Measurements from ENCODE around the gene SS18L1. TPM values are rescaled to one million over a fixed set of nuclear protein-coding genes. Genes with fewer than 3 reads are reported as not detected.

SS18L1 gene
- total and polyA plus RNA-seq, 10 of the 15 experiments (the other 5 are each of a cell fraction or from before 2014, with no cell fraction given): 1.8 to 20.0 (median 6.6) TPM

DNA sequence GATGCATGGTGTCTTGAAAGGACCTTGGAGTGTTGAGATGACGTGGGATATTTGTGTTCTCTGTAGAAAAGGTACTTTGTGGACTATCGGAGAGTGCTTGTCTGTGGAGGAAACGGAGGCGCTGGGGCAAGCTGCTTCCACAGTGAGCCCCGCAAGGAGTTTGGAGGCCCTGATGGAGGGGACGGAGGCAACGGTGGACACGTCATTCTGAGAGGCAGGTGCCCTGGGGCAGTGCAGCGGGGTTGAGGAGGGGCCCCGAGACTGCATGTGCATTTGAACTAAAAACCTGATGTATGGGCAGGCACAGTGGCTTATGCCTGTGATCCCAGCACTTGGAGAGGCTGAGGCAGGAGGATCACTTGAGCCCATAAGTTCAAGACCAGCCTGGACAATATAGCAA, 52.2 kb downstream of the SS18L1 start:
- in situ Hi-C loops (cut with MboI): no loop called here
- DNase-seq (ENCODE audit: low read depth, low spot score) (no peak), ATAC-seq (no peak), FAIRE-seq (no peak)
- Histone ChIP-seq H4K20me1 (ENCODE audit: control insufficient read depth, insufficient read depth) (no peaks in the 10 kb centered on the region), H3K27ac (ENCODE audit: control insufficient read depth, insufficient read depth) (no peak overlapping the region), H2AFZ (ENCODE audit: control insufficient read depth, low read depth, low read length) (no peak overlapping the region), H3K4me1 (ENCODE audit: control insufficient read depth, insufficient read depth, low read length) (peaks cover 8% of the 10 kb centered on the region), H3K27me3 (replicated peaks in 1 of 2; ENCODE audit: control insufficient read depth in 2 of 2, insufficient read depth in 2 of 2, low read length in 1 of 2) (no peaks in the 10 kb centered on the region), H3K9ac (ENCODE audit: control insufficient read depth, insufficient read depth, low read length) (no peak overlapping the region), H3K4me2 (ENCODE audit: control insufficient read depth, insufficient read depth) (no peak overlapping the region), H3K36me3 (ENCODE audit: control insufficient read depth in 2 of 2, insufficient read depth in 2 of 2, low read length in 1 of 2) (peaks cover 15 to 21% of the 10 kb centered on the region in 2 experiments; a peak in 3 of 4 replicates), H3K4me3 (no peak overlapping the region), H3K9me3 (replicated peaks; ENCODE audit: control insufficient read depth, insufficient read depth, low read length) (no peaks in the 10 kb centered on the region), H3K79me2 (ENCODE audit: control insufficient read depth, insufficient read depth, low read length) (no peaks in the 10 kb centered on the region)
- intact Hi-C loops (cut with micrococcal nuclease; ENCODE audit: unreplicated experiment): no loop called here
- CTCF ChIA-PET: interaction anchor here (0.6 kb wide), 1 partner anchor 95 kb away, joined by 5 read pairs; no protein-coding TSS in a partner anchor
- RAD21 ChIA-PET (ENCODE audit: unreplicated experiment): no interaction called here
- SMC1A ChIA-PET (ENCODE audit: uncharacterized antibody, unreplicated experiment): no interaction called here
- over 99% methylated on average over 8 of the region's 10 CpGs for WGBS (ENCODE audit: insufficient coverage, insufficient replicate concordance, low lambda C conversion rate, missing lambda C conversion rate)
- no TSS peak for BruUV-seq (replicated peaks)
- TF ChIP-seq, protein P1, sequence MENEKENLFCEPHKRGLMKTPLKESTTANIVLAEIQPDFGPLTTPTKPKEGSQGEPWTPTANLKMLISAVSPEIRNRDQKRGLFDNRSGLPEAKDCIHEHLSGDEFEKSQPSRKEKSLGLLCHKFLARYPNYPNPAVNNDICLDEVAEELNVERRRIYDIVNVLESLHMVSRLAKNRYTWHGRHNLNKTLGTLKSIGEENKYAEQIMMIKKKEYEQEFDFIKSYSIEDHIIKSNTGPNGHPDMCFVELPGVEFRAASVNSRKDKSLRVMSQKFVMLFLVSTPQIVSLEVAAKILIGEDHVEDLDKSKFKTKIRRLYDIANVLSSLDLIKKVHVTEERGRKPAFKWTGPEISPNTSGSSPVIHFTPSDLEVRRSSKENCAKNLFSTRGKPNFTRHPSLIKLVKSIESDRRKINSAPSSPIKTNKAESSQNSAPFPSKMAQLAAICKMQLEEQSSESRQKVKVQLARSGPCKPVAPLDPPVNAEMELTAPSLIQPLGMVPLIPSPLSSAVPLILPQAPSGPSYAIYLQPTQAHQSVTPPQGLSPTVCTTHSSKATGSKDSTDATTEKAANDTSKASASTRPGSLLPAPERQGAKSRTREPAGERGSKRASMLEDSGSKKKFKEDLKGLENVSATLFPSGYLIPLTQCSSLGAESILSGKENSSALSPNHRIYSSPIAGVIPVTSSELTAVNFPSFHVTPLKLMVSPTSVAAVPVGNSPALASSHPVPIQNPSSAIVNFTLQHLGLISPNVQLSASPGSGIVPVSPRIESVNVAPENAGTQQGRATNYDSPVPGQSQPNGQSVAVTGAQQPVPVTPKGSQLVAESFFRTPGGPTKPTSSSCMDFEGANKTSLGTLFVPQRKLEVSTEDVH (IDR thresholded peaks at IDR 0.05; ENCODE audit: low read depth, partially characterized antibody): no peak
- TF ChIP-seq ZSCAN29 (IDR thresholded peaks at IDR 0.05) (no peak), FOXK2 (IDR thresholded peaks at IDR 0.05) (no peak), TAF1 (IDR thresholded peaks at IDR 0.05; ENCODE audit: borderline replicate concordance, low read depth, low read length) (no peak), CHD4 (IDR thresholded peaks at IDR 0.05) (no peak), ZNF384 (IDR thresholded peaks at IDR 0.05; ENCODE audit: borderline replicate concordance, low read depth, low read length) (no peak)
- TF ChIP-seq, protein P2, sequence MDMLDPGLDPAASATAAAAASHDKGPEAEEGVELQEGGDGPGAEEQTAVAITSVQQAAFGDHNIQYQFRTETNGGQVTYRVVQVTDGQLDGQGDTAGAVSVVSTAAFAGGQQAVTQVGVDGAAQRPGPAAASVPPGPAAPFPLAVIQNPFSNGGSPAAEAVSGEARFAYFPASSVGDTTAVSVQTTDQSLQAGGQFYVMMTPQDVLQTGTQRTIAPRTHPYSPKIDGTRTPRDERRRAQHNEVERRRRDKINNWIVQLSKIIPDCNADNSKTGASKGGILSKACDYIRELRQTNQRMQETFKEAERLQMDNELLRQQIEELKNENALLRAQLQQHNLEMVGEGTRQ (IDR thresholded peaks at IDR 0.05; ENCODE audit: borderline replicate concordance, low read depth, low read length): no peak
- TF ChIP-seq, protein P3, sequence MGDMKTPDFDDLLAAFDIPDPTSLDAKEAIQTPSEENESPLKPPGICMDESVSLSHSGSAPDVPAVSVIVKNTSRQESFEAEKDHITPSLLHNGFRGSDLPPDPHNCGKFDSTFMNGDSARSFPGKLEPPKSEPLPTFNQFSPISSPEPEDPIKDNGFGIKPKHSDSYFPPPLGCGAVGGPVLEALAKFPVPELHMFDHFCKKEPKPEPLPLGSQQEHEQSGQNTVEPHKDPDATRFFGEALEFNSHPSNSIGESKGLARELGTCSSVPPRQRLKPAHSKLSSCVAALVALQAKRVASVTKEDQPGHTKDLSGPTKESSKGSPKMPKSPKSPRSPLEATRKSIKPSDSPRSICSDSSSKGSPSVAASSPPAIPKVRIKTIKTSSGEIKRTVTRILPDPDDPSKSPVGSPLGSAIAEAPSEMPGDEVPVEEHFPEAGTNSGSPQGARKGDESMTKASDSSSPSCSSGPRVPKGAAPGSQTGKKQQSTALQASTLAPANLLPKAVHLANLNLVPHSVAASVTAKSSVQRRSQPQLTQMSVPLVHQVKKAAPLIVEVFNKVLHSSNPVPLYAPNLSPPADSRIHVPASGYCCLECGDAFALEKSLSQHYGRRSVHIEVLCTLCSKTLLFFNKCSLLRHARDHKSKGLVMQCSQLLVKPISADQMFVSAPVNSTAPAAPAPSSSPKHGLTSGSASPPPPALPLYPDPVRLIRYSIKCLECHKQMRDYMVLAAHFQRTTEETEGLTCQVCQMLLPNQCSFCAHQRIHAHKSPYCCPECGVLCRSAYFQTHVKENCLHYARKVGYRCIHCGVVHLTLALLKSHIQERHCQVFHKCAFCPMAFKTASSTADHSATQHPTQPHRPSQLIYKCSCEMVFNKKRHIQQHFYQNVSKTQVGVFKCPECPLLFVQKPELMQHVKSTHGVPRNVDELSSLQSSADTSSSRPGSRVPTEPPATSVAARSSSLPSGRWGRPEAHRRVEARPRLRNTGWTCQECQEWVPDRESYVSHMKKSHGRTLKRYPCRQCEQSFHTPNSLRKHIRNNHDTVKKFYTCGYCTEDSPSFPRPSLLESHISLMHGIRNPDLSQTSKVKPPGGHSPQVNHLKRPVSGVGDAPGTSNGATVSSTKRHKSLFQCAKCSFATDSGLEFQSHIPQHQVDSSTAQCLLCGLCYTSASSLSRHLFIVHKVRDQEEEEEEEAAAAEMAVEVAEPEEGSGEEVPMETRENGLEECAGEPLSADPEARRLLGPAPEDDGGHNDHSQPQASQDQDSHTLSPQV (IDR thresholded peaks at IDR 0.05): no peak
- TF ChIP-seq, protein P4, sequence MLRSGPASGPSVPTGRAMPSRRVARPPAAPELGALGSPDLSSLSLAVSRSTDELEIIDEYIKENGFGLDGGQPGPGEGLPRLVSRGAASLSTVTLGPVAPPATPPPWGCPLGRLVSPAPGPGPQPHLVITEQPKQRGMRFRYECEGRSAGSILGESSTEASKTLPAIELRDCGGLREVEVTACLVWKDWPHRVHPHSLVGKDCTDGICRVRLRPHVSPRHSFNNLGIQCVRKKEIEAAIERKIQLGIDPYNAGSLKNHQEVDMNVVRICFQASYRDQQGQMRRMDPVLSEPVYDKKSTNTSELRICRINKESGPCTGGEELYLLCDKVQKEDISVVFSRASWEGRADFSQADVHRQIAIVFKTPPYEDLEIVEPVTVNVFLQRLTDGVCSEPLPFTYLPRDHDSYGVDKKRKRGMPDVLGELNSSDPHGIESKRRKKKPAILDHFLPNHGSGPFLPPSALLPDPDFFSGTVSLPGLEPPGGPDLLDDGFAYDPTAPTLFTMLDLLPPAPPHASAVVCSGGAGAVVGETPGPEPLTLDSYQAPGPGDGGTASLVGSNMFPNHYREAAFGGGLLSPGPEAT (IDR thresholded peaks at IDR 0.05; ENCODE audit: low read depth): no peak
- POLR2A ChIA-PET: no interaction called here
